ENCODE measurements around the gene HGFAC.
"Not testable (repeated sequence)": the region's sequence is repeated elsewhere in the genome, so short reads cannot be mapped to it uniquely, and the experiment has no call there.

The HGFAC gene

DNA sequence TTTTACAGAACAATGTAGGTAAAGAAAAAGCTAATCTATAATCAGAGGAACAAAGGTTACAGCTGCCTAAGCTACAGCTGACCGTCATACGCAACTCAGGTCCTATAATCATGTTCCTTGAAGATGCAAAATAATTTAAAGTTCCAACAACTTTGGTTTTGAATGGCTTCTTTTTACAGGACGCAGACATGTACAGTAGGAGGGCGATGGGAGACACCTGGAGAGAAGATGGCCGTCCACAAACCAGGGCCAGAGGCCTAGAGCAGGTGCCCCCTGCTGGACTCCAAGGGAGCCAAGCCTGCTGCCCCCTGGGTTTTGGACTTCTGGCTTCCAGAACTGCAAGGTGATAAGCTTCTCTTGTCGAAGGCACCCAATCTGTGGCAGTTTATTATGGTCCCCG is 10.6 kb downstream of the HGFAC start:
- TF ChIP-seq, protein P1, sequence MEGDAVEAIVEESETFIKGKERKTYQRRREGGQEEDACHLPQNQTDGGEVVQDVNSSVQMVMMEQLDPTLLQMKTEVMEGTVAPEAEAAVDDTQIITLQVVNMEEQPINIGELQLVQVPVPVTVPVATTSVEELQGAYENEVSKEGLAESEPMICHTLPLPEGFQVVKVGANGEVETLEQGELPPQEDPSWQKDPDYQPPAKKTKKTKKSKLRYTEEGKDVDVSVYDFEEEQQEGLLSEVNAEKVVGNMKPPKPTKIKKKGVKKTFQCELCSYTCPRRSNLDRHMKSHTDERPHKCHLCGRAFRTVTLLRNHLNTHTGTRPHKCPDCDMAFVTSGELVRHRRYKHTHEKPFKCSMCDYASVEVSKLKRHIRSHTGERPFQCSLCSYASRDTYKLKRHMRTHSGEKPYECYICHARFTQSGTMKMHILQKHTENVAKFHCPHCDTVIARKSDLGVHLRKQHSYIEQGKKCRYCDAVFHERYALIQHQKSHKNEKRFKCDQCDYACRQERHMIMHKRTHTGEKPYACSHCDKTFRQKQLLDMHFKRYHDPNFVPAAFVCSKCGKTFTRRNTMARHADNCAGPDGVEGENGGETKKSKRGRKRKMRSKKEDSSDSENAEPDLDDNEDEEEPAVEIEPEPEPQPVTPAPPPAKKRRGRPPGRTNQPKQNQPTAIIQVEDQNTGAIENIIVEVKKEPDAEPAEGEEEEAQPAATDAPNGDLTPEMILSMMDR (IDR thresholded peaks at IDR 0.05; ENCODE audit: control insufficient read depth, extremely low read depth, insufficient read depth), result peak; percentile 28; the same call in 1 of the 2 replicates
- no peak for DNase-seq (ENCODE audit: low read depth)
- no peak overlapping the region for H3K4me3 ChIP-seq (ENCODE audit: low read depth, low read length)

DNA sequence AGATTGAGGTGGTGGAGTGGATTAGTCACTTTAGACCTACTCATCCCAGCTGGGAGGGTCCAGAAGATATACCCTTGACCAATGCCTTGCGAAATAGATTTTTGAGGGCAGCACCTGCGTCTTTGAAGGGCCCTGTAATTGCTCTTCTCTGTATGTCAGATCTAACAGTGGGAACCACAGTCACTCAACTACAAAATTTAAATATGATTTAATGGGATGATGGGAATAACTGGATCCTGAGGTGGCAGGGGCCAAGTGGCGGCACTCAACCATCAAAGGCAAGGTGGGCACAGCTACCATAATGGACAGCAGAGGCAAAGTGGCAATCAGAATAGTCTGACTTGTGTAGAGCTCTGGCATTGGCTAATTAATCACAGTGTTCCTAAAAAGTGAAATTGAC is 13.8 kb downstream of the HGFAC start:
- not testable (repeated sequence) for DNase-seq (ENCODE audit: low read depth); H3K4me3 ChIP-seq (ENCODE audit: low read depth, low read length)

DNA sequence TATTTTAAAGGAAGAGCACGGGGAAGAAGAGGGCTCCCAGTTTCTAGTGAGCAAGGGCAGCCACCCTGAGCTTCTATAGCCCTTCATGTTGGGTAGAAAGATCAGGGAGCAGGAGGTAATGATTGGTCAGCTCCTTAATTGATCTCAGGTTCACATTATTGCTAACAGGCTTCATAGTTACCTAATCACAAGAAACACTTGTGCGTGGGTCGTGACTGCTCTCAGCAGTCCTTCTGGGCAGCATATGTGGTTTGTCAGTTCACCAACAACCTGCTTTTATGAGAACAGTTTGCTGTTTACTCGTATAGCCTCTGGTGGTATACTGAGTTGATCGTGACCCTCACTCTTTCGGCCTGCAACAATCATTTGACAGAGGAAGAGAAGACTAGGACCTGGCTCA is 16.6 kb downstream of the HGFAC start:
- H3K4me3 ChIP-seq (ENCODE audit: low read depth, low read length), result no peak overlapping the region
- DNase-seq (ENCODE audit: low read depth), result no peak
- TF ChIP-seq, protein P1 (IDR thresholded peaks at IDR 0.05; ENCODE audit: control insufficient read depth, extremely low read depth, insufficient read depth), result no peak

- not testable (repeated sequence) for H3K4me3 ChIP-seq (ENCODE audit: low read depth, low read length); DNase-seq (ENCODE audit: low read depth)
These were observed 17.4 kb downstream of the HGFAC start for GRCh38 chr4:3459156-3459555.

- TF ChIP-seq, protein P1 (IDR thresholded peaks at IDR 0.05; ENCODE audit: control insufficient read depth, extremely low read depth, insufficient read depth), result no peak
- H3K4me3 ChIP-seq (ENCODE audit: low read depth, low read length), result no peak overlapping the region
- no peak for DNase-seq (ENCODE audit: low read depth)
These were observed 19.2 kb downstream of the HGFAC start for GRCh38 chr4:3460926-3461325.

DNA sequence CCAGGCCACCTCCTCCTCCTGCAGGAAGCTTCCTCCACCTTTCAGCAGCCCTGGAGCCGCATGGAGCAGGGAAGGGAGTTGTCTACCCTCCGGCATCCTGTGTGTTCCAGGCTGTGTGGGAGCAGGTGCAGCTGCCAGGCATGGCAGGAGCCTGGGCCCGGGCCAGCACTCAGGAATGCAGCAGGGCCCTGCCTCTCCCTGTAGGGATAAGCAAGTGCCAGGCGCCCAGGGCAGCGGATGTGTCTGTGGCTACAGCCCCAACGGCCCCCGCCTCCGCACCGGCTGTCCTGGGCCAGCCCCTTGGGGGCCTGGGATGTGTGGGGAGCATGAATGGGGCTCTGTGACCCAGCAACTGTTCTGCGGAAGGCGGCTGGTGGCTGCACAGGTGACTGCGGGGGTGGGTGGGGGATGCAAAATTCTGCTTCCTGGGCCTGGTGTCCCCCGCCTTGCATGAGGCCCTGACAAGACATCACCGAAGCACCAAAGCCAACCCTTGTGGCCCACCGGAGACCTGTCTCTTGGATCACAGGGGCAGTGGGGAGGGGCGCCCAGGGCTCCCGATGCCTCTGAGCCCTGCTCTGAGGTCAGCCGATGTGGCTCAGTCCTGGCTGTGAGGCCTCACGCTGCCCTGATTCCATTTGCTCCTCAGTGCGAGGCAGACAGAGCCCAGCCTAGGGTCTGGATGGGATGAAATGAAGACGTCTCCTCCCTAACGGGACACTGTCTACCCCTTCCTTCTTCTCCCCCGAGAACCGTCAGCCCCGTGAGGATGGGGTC is 19.9 kb downstream of the HGFAC start:
- peak; percentile 80 for DNase-seq (ENCODE audit: low read depth)
- TF ChIP-seq, protein P1 (IDR thresholded peaks at IDR 0.05; ENCODE audit: control insufficient read depth, extremely low read depth, insufficient read depth), result no peak
- no peak overlapping the region for H3K4me3 ChIP-seq (ENCODE audit: low read depth, low read length)

GRCh38 chr4:3462321-3462789 is 20.6 kb downstream of the HGFAC start:
- no peak for DNase-seq (ENCODE audit: low read depth)
- H3K4me3 ChIP-seq (ENCODE audit: low read depth, low read length), result no peak overlapping the region
- TF ChIP-seq, protein P1 (IDR thresholded peaks at IDR 0.05; ENCODE audit: control insufficient read depth, extremely low read depth, insufficient read depth), result no peak

DNA sequence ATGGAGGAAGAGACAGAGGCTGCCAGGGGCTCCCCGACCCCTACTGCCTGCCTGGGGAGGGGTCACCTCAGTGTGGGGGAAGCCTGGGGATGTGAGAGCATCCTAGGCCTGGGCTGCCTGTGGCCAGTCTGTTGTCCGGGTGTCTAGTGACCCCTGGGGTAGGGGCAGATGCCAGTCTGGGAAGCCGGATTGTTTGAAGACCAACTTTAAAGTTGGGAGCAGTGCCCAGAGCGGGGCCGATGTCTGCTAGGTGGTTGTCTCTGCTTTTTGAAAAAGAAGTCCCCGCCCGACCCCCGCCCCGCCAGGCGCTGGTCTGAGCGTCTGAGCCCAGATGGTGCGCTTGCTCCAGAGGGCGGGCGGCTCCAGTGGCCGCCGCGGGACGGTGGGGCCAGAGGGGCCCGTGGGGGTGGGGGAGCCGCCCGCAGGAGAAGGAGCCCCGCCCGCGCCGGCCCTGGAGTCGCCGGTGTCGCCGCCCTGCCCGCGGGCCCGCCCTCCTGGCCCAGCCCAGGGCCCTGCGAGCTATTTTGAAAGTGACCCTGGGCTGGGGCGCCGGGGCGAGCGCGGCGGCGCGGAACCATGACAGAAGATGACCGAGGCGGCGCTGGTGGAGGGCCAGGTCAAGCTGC is 21.1 kb downstream of the HGFAC start, which contains the start of gene DOK7:
Gene DOK7, plus strand, starts transcription at position 517 of the 626 bp plus-strand sequence. Its CDS starts 70 bp downstream, at position 587.
- no peak for DNase-seq (ENCODE audit: low read depth)
- TF ChIP-seq, protein P1 (IDR thresholded peaks at IDR 0.05; ENCODE audit: control insufficient read depth, extremely low read depth, insufficient read depth), result no peak
- H3K4me3 ChIP-seq (ENCODE audit: low read depth, low read length), result peak within 1 kb of the TSS; percentile 28; the same call in 1 of the 2 replicates

Data from LNCaP clone FGC (cell line).